Mesenchymal stem cell (in vitro differentiated cells and primary cell): ENCODE results near the gene CMPK1.

Experiments used
- DNase-seq: peaks from one replicate; pipeline ENCODE4 v3.0.0-alpha.2; 2013
- H2AFZ ChIP-seq: one replicate; pipeline ENCODE4 v1.6.1; 2013; ENCODE audit warnings: low read depth, mild to moderate bottlenecking, control low read depth, inconsistent platforms, low read length, moderate library complexity
- H2AK5ac ChIP-seq: 2 replicates; pipeline ENCODE4 v1.6.1; 2013; ENCODE audit warnings: low read length, moderate library complexity, mild to moderate bottlenecking, inconsistent platforms; ENCODE audit not compliant: severe bottlenecking
- H2BK120ac ChIP-seq: one replicate; pipeline ENCODE4 v1.6.1; 2013; ENCODE audit warnings: low read depth, mild to moderate bottlenecking, inconsistent platforms, low read length, moderate library complexity
- H2BK12ac ChIP-seq, 2 experiments: one replicate each; pipeline ENCODE4 v1.6.1; 2013; ENCODE audit warnings: inconsistent platforms in 2 of 2, low read length in 2 of 2, mild to moderate bottlenecking in 2 of 2, moderate library complexity in 2 of 2, control low read depth in 1 of 2
- H2BK15ac ChIP-seq: one replicate; pipeline ENCODE4 v1.6.1; 2013; ENCODE audit warnings: mild to moderate bottlenecking, low read depth, inconsistent platforms; ENCODE audit not compliant: poor library complexity, severe bottlenecking
- H2BK5ac ChIP-seq: 2 replicates; pipeline ENCODE4 v1.6.1; 2013; ENCODE audit warnings: low read depth, mild to moderate bottlenecking, low read length, control low read depth, inconsistent platforms; ENCODE audit not compliant: poor library complexity, severe bottlenecking
- H3K14ac ChIP-seq, 2 experiments: one replicate each; pipeline ENCODE4 v1.6.1; 2013; ENCODE audit warnings: inconsistent platforms in 2 of 2, low read length in 2 of 2, control low read depth in 1 of 2, mild to moderate bottlenecking in 1 of 2, moderate library complexity in 1 of 2
- H3K18ac ChIP-seq, 2 experiments: one replicate each; pipeline ENCODE4 v1.6.1; 2013; ENCODE audit warnings: inconsistent platforms in 2 of 2, low read length in 2 of 2, control low read depth in 1 of 2, low read depth in 1 of 2, mild to moderate bottlenecking in 1 of 2
- H3K23ac ChIP-seq, 2 experiments: one replicate each; pipeline ENCODE4 v1.6.1; 2013; ENCODE audit warnings: inconsistent platforms in 2 of 2, low read length in 2 of 2, mild to moderate bottlenecking in 2 of 2, moderate library complexity in 2 of 2, control low read depth in 1 of 2
- H3K27ac ChIP-seq: 2 replicates; pipeline ENCODE4 v1.5.1; 2013; ENCODE audit warnings: mild to moderate bottlenecking, moderate library complexity, low read length, control low read depth, inconsistent platforms; ENCODE audit not compliant: poor library complexity, severe bottlenecking
- H3K27me3 ChIP-seq, 2 experiments: 2 replicates each; pipeline versions ENCODE4 v1.6.1 to v1.7.0; 2013; ENCODE audit warnings: low read length in 2 of 2, mild to moderate bottlenecking in 2 of 2, moderate library complexity in 2 of 2, control low read depth in 1 of 2, inconsistent platforms in 1 of 2; ENCODE audit not compliant: control insufficient read depth in 1 of 2, insufficient read depth in 1 of 2
- H3K36me3 ChIP-seq, 2 experiments: 2 replicates each; pipeline versions ENCODE4 v1.6.1 to v1.7.0; 2013; ENCODE audit warnings: low read length in 2 of 2, control low read depth in 1 of 2, inconsistent platforms in 1 of 2, low read depth in 1 of 2, mild to moderate bottlenecking in 1 of 2; ENCODE audit not compliant: insufficient read depth in 2 of 2, control insufficient read depth in 1 of 2
- H3K4ac ChIP-seq, 2 experiments: one replicate each; pipeline ENCODE4 v1.6.1; 2013; ENCODE audit warnings: inconsistent platforms in 2 of 2, low read length in 2 of 2, mild to moderate bottlenecking in 2 of 2, moderate library complexity in 2 of 2, control low read depth in 1 of 2, low read depth in 1 of 2
- H3K4me1 ChIP-seq: 2 replicates; pipeline ENCODE4 v1.6.1; 2013; ENCODE audit warnings: low read depth, low read length, control low read depth; ENCODE audit not compliant: control insufficient read depth, insufficient read depth
- H3K4me2 ChIP-seq: 2 replicates; pipeline ENCODE4 v1.6.1; 2013; ENCODE audit warnings: low read length, mild to moderate bottlenecking, inconsistent platforms; ENCODE audit not compliant: poor library complexity, severe bottlenecking
- H3K4me3 ChIP-seq, 2 experiments: 2 replicates each; pipeline versions ENCODE4 v1.5.1 to v1.7.0; 2013; ENCODE audit warnings: low read length in 2 of 2, mild to moderate bottlenecking in 2 of 2, control low read depth in 1 of 2, low read depth in 1 of 2; ENCODE audit not compliant: insufficient read depth in 1 of 2
- H3K79me1 ChIP-seq: replicated peaks from 2 replicates; pipeline ENCODE4 v1.6.1; 2013; ENCODE audit warnings: mild to moderate bottlenecking, control low read depth, low read length, inconsistent platforms; ENCODE audit not compliant: poor library complexity, severe bottlenecking
- H3K9ac ChIP-seq: 2 replicates; pipeline ENCODE4 v1.7.0; 2013; ENCODE audit warnings: mild to moderate bottlenecking, low read length, moderate library complexity
- H3K9me3 ChIP-seq: 2 replicates; pipeline ENCODE4 v1.7.0; 2013; ENCODE audit warnings: mild to moderate bottlenecking, low read length; ENCODE audit not compliant: control insufficient read depth
- H4K8ac ChIP-seq: one replicate; pipeline ENCODE4 v1.6.1; 2013; ENCODE audit warnings: inconsistent platforms, mild to moderate bottlenecking, low read length, moderate library complexity
- H4K91ac ChIP-seq: one replicate; pipeline ENCODE4 v1.6.1; 2013; ENCODE audit warnings: mild to moderate bottlenecking, low read length, inconsistent platforms
- whole genome bisulfite sequencing: methylation state at CpG from one replicate; pipeline ENCODE4 v1.1.7; 2013; ENCODE audit warnings: mixed read lengths; 5-methylcytosine and 5-hydroxymethylcytosine counted together

The CMPK1 gene

DNA sequence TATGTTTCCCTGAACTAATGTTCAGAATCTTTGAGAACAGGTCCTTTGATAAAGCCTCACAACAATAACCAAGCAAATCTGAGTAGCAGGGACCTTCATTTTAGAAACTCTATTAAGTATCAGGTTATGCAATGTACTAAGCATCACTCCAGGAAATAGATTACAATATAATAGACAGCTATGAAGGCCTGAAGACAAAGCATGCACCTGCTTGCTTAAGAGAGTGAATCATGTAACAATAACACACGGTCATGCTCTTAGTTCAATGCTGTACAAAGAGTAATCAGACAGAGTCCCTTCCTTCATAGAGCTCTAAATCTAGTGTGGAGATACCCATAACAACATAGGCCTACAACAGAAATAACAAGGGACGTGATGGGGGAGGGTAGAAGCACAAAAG is 8.1 kb upstream of the CMPK1 start:
- DNase-seq, result no peak
- no peak overlapping the region for H3K14ac ChIP-seq
- H4K8ac ChIP-seq, result no peak overlapping the region
- H2BK12ac ChIP-seq, result no peak overlapping the region
- H2AK5ac ChIP-seq, result no peak overlapping the region
- H3K36me3 ChIP-seq, result no peaks in the 10 kb centered on the region
- H3K79me1 ChIP-seq, result peaks cover 2% of the 10 kb centered on the region
- H3K23ac ChIP-seq, result no peak overlapping the region
- H3K27ac ChIP-seq, result no peak overlapping the region
- no peaks in the 10 kb centered on the region for H3K9me3 ChIP-seq
- H3K27me3 ChIP-seq, result no peaks in the 10 kb centered on the region
- no peak overlapping the region for H4K91ac ChIP-seq
- H2BK15ac ChIP-seq, result no peak overlapping the region
- H2BK120ac ChIP-seq, result no peak overlapping the region
- no peak overlapping the region for H3K4me3 ChIP-seq
- no peak overlapping the region for H2AFZ ChIP-seq
- H3K18ac ChIP-seq, result no peak overlapping the region
- no peaks in the 10 kb centered on the region for H3K4me1 ChIP-seq
- H3K4me2 ChIP-seq, result no peak overlapping the region
- 94% methylated on average over 2 of the region's 2 CpGs for WGBS
- no peak overlapping the region for H2BK5ac ChIP-seq
- H3K4ac ChIP-seq, result no peak overlapping the region
- H3K9ac ChIP-seq, result no peak overlapping the region

DNA sequence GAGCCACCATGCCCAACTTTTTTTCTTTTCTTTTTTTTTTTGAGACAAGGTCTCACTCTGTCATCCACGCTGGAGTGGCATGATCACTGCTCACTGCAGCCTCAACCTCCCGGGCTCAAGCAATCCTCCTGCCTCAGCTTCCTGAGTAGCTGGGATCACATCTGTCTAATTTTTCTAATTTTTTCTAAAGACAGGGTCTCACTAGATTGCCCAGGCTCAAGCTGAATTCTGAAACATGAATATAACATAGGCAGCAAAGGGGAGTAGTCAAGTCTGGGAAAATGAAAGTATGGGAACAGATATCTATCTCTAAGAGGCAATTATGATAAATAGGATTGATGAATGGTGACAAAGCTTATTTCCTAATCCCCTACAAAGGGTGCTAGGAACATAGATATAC is 7.3 kb upstream of the CMPK1 start:
- no peak overlapping the region for H2AFZ ChIP-seq
- no peak overlapping the region for H2BK5ac ChIP-seq
- peaks cover 4% of the 10 kb centered on the region for H3K79me1 ChIP-seq
- WGBS, result 94% methylated on average over 2 of the region's 2 CpGs
- H2AK5ac ChIP-seq, result no peak overlapping the region
- H3K4ac ChIP-seq, result no peak overlapping the region
- no peak overlapping the region for H3K18ac ChIP-seq
- no peak overlapping the region for H3K4me2 ChIP-seq
- no peaks in the 10 kb centered on the region for H3K27me3 ChIP-seq
- no peak overlapping the region for H3K27ac ChIP-seq
- H3K4me1 ChIP-seq, result no peaks in the 10 kb centered on the region
- H4K8ac ChIP-seq, result no peak overlapping the region
- no peaks in the 10 kb centered on the region for H3K9me3 ChIP-seq
- H3K4me3 ChIP-seq, result no peak overlapping the region
- no peak overlapping the region for H2BK15ac ChIP-seq
- no peak overlapping the region for H3K23ac ChIP-seq
- H3K14ac ChIP-seq, result no peak overlapping the region
- no peaks in the 10 kb centered on the region for H3K36me3 ChIP-seq
- H3K9ac ChIP-seq, result no peak overlapping the region
- no peak overlapping the region for H4K91ac ChIP-seq
- H2BK120ac ChIP-seq, result no peak overlapping the region
- H2BK12ac ChIP-seq, result no peak overlapping the region
- no peak for DNase-seq

DNA sequence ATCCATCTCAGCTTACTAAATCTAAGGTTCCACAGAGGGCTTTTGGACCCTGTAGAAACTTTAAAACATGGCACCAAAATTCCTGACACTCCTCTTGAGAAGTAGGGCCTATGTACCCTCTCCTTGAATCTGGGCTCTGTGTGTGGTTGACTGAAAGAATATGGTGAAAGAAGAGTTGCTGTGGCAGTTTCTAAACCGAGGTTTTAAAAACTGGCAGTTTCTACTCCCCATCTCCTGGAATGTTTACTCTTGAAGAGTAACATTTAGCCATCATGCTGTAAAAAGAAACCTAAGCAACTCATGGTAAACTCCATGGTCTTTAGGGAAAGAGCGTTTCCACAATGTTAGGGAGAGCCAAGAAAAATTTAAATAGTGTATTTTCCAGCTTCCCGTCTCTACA is 4.6 kb upstream of the CMPK1 start:
- WGBS, result 98% methylated on average over 3 of the region's 3 CpGs
- no peak overlapping the region for H3K18ac ChIP-seq
- H3K4me3 ChIP-seq, result no peak overlapping the region
- H2BK15ac ChIP-seq, result no peak overlapping the region
- no peak overlapping the region for H2AK5ac ChIP-seq
- no peak overlapping the region for H3K23ac ChIP-seq
- H3K4me1 ChIP-seq, result peaks cover 4% of the 10 kb centered on the region
- no peaks in the 10 kb centered on the region for H3K9me3 ChIP-seq
- no peaks in the 10 kb centered on the region for H3K27me3 ChIP-seq
- no peak overlapping the region for H2BK5ac ChIP-seq
- no peak overlapping the region for H4K8ac ChIP-seq
- H2BK120ac ChIP-seq, result no peak overlapping the region
- H2BK12ac ChIP-seq, result no peak overlapping the region
- peaks cover 9% of the 10 kb centered on the region for H3K79me1 ChIP-seq
- H3K4me2 ChIP-seq, result no peak overlapping the region
- H3K36me3 ChIP-seq, result no peaks in the 10 kb centered on the region
- no peak overlapping the region for H3K9ac ChIP-seq
- DNase-seq, result no peak
- H2AFZ ChIP-seq, result no peak overlapping the region
- no peak overlapping the region for H3K27ac ChIP-seq
- H4K91ac ChIP-seq, result no peak overlapping the region
- H3K4ac ChIP-seq, result no peak overlapping the region
- no peak overlapping the region for H3K14ac ChIP-seq

DNA sequence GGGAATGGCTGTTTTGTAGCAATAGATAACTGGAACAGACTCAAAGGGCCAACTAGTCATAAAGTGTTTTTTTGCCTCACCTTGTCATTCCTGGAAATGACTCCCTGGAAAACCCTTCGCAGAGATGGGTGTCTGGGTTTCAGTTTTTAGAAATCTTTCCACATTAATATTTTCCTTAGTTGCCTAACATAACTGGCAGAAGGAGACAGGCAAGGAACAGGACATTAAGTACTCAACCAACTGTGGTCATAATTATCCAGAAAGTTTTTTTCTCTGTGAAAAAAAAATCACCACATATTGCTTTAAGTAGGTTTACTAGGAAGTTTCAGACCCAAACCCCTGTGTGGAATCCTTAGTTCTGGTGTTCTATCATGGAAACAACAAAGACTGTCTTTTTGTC is 3.4 kb upstream of the CMPK1 start:
- Histone ChIP-seq H3K27ac (no peak overlapping the region), H3K18ac (no peak overlapping the region), H4K91ac (no peak overlapping the region), H2BK12ac (no peak overlapping the region), H3K9me3 (no peaks in the 10 kb centered on the region), H3K9ac (no peak overlapping the region), H2BK15ac (no peak overlapping the region), H2BK120ac (no peak overlapping the region), H2BK5ac (no peak overlapping the region), H3K27me3 (no peaks in the 10 kb centered on the region), H2AFZ (no peak overlapping the region), H4K8ac (no peak overlapping the region), H3K4me3 (no peak overlapping the region), H2AK5ac (no peak overlapping the region), H3K36me3 (no peaks in the 10 kb centered on the region), H3K4me1 (peaks cover 4% of the 10 kb centered on the region), H3K4me2 (no peak overlapping the region), H3K4ac (no peak overlapping the region), H3K23ac (no peak overlapping the region), H3K14ac (no peak overlapping the region), H3K79me1 (peaks cover 9% of the 10 kb centered on the region)
- no peak for DNase-seq
- WGBS, result no CpG with 5 or more reads among the region's 1 CpG
